IPS-20b (cell line): Measurements from ENCODE around the gene IGSF21.

Experiments used
- H3K27ac ChIP-seq: one replicate; pipeline ENCODE4 v1.5.1; 2013; ENCODE audit warnings: low read length
- H3K27me3 ChIP-seq: 2 replicates; pipeline ENCODE4 v1.6.1; 2013; ENCODE audit warnings: mild to moderate bottlenecking, low read length, inconsistent platforms; ENCODE audit not compliant: insufficient read depth
- H3K36me3 ChIP-seq: 2 replicates; pipeline ENCODE4 v1.6.1; 2013; ENCODE audit warnings: low read depth, mild to moderate bottlenecking, inconsistent platforms, low read length, moderate library complexity; ENCODE audit not compliant: insufficient read depth
- H3K4me1 ChIP-seq: 2 replicates; pipeline ENCODE4 v1.6.1; 2013; ENCODE audit warnings: mild to moderate bottlenecking, control low read depth, inconsistent platforms, low read length, moderate library complexity; ENCODE audit not compliant: insufficient read depth
- H3K4me3 ChIP-seq: 2 replicates; pipeline ENCODE4 v1.5.1; 2013; ENCODE audit warnings: mild to moderate bottlenecking, low read length, inconsistent platforms
- H3K9ac ChIP-seq: 2 replicates; pipeline ENCODE4 v1.6.1; 2013; ENCODE audit warnings: low read depth, mild to moderate bottlenecking, inconsistent platforms, low read length, moderate library complexity
- H3K9me3 ChIP-seq: 2 replicates; pipeline ENCODE4 v1.6.1; 2013; ENCODE audit warnings: mild to moderate bottlenecking, low read depth, low read length, inconsistent platforms; ENCODE audit not compliant: insufficient read depth

The IGSF21 gene

GRCh38 chr1:18419845-18420184 is 312.2 kb downstream of the IGSF21 start:
- Histone ChIP-seq H3K27me3 (no peaks in the 10 kb centered on the region), H3K27ac (peak overlapping the region; percentile 92), H3K9ac (peak overlapping the region; percentile 74), H3K9me3 (no peaks in the 10 kb centered on the region), H3K4me1 (peaks cover 37% of the 10 kb centered on the region), H3K4me3 (peak overlapping the region; percentile 51; the same call in 1 of the 2 replicates), H3K36me3 (no peaks in the 10 kb centered on the region)

- H3K4me1 ChIP-seq, result peaks cover 30% of the 10 kb centered on the region
- no peak overlapping the region for H3K4me3 ChIP-seq
- no peak overlapping the region for H3K27ac ChIP-seq
- no peaks in the 10 kb centered on the region for H3K27me3 ChIP-seq
- no peak overlapping the region for H3K9ac ChIP-seq
- H3K9me3 ChIP-seq, result peaks cover 2% of the 10 kb centered on the region; the same call in 1 of the 2 replicates
- H3K36me3 ChIP-seq, result no peaks in the 10 kb centered on the region
Observed at GRCh38 chr1:18422076-18422777, 314.6 kb downstream of the IGSF21 start.

GRCh38 chr1:18422954-18423353 is 315.4 kb downstream of the IGSF21 start:
- Histone ChIP-seq H3K27ac (no peak overlapping the region), H3K36me3 (no peaks in the 10 kb centered on the region), H3K9ac (no peak overlapping the region), H3K27me3 (no peaks in the 10 kb centered on the region), H3K4me1 (peaks cover 25% of the 10 kb centered on the region), H3K9me3 (peaks cover 2% of the 10 kb centered on the region; the same call in 1 of the 2 replicates), H3K4me3 (no peak overlapping the region)

- Histone ChIP-seq H3K9me3 (peaks cover 2% of the 10 kb centered on the region; the same call in 1 of the 2 replicates), H3K4me3 (no peak overlapping the region), H3K27ac (no peak overlapping the region)
Observed at GRCh38 chr1:18426580-18426979, 319.0 kb downstream of the IGSF21 start.

More at GRCh38 chr1:18426580-18426979, 319.0 kb downstream of the IGSF21 start:
- Histone ChIP-seq H3K4me1 (no peaks in the 10 kb centered on the region), H3K27me3 (no peaks in the 10 kb centered on the region), H3K36me3 (no peaks in the 10 kb centered on the region), H3K9ac (no peak overlapping the region)
